ENCODE measurements around the gene SLC25A13.

GRCh38 chr7:96084881-96085553 lies 236.9 kb downstream of the SLC25A13 start:
- TF ChIP-seq REST (IDR thresholded peaks at IDR 0.05; ENCODE audit: insufficient read depth in 1 of 2, low read depth in 2 of 2, low read length in 2 of 2) = no peak
- no peak for TF ChIP-seq TAF1 (IDR thresholded peaks at IDR 0.05; ENCODE audit: borderline replicate concordance, insufficient read depth, low read length)
- no peak for TF ChIP-seq POLR2AphosphoS5 (IDR thresholded peaks at IDR 0.05; ENCODE audit: low read depth, low read length)

All from PFSK-1 (cell line).